GM21390 (cell line): ENCODE measurements around the gene ITIH6.
"Not testable (repeated sequence)": the region's sequence is repeated elsewhere in the genome, so short reads cannot be mapped to it uniquely, and the experiment has no call there.

Source experiments
- ATAC-seq: cut with Tn5 transposase; IDR thresholded peaks from one replicate; pipeline ENCODE4 v1.9.1; 2021; ENCODE audit not compliant: unreplicated experiment

ITIH6 gene, protein sequence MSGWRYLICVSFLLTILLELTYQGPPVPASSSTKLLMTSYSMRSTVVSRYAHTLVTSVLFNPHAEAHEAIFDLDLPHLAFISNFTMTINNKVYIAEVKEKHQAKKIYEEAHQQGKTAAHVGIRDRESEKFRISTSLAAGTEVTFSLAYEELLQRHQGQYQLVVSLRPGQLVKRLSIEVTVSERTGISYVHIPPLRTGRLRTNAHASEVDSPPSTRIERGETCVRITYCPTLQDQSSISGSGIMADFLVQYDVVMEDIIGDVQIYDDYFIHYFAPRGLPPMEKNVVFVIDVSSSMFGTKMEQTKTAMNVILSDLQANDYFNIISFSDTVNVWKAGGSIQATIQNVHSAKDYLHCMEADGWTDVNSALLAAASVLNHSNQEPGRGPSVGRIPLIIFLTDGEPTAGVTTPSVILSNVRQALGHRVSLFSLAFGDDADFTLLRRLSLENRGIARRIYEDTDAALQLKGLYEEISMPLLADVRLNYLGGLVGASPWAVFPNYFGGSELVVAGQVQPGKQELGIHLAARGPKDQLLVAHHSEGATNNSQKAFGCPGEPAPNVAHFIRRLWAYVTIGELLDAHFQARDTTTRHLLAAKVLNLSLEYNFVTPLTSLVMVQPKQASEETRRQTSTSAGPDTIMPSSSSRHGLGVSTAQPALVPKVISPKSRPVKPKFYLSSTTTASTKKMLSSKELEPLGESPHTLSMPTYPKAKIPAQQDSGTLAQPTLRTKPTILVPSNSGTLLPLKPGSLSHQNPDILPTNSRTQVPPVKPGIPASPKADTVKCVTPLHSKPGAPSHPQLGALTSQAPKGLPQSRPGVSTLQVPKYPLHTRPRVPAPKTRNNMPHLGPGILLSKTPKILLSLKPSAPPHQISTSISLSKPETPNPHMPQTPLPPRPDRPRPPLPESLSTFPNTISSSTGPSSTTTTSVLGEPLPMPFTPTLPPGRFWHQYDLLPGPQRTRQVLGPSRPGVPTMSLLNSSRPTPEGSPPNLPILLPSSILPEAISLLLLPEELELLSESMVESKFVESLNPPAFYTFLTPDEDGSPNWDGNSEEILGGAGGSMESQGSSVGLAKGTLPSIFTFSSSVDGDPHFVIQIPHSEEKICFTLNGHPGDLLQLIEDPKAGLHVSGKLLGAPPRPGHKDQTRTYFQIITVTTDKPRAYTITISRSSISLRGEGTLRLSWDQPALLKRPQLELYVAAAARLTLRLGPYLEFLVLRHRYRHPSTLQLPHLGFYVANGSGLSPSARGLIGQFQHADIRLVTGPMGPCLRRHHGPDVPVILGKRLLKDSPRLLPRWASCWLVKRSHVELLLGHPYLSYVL

DNA sequence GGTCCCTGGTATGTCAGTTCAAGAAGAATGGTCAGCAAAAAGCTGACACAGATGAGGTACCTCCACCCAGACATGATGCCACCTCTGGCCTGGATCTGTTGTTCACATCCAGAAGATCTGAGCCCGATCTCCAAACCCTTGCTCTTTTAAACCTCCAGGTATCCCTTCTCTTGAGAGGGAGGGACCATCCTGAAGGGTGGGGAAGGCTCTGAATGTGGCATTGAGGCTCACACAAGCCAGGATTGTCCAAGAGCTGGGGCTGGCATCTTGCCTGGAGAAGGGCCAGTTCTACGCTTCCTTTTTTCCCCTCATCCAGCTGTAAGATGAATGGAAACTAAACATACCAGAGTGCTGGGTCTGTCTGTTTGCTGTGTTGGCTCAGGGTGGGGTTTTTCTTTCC lies at the start of gene ITIH6:
ITIH6 (minus strand) TSS at position 119 of the 400 bp plus-strand sequence; CDS start at position 74, 45 bp downstream.
- ATAC-seq, result no peak

- not testable (repeated sequence) for ATAC-seq
These were observed 49.6 kb upstream of the ITIH6 start for GRCh38 chrX:54847700-54848099.

DNA sequence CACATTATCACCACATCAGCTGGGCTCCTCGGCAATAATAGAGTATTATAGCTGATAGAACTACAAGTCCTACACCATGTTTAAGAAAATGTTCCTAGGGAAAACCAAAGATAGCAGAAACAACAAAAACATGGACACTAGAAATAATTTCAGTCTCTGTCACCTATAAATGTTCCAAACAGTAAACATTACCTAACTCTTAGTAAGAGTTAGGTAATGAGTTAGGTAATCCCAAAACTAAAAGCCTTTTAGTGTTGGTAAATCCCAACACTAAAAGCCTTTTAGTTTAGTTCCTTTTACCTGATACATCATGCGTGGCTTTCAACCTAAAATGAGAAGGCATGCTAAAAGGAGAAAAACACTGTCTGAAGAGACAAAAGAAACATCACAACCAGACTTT lies 45.0 kb upstream of the ITIH6 start:
- no peak for ATAC-seq

GRCh38 chrX:54842607-54843006 lies 44.6 kb upstream of the ITIH6 start:
- no peak for ATAC-seq

- ATAC-seq, result not testable (repeated sequence)
These were observed 43.3 kb upstream of the ITIH6 start for GRCh38 chrX:54841184-54841874.

- ATAC-seq, result no peak
These were observed 40.5 kb upstream of the ITIH6 start for GRCh38 chrX:54838583-54838982.

DNA sequence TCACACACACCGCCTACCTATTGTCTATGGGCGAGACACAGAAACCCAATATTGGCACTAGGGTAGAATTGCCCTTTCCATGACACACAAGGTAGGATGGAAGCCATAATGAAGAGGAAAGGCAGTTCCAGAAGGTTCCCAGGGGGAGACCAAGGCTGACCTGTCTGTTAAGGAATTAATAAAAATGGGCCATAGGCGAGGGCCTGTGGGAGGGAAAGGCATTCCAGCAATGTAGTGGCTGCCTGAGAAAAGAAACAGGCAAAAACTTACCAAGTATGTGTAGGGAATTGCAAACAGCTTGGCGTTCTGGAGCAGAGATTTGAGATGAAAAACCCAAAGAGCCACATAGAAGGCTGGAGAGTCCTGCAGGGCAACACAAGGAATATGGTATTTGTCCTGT lies 28.5 kb upstream of the ITIH6 start:
- ATAC-seq, result no peak

DNA sequence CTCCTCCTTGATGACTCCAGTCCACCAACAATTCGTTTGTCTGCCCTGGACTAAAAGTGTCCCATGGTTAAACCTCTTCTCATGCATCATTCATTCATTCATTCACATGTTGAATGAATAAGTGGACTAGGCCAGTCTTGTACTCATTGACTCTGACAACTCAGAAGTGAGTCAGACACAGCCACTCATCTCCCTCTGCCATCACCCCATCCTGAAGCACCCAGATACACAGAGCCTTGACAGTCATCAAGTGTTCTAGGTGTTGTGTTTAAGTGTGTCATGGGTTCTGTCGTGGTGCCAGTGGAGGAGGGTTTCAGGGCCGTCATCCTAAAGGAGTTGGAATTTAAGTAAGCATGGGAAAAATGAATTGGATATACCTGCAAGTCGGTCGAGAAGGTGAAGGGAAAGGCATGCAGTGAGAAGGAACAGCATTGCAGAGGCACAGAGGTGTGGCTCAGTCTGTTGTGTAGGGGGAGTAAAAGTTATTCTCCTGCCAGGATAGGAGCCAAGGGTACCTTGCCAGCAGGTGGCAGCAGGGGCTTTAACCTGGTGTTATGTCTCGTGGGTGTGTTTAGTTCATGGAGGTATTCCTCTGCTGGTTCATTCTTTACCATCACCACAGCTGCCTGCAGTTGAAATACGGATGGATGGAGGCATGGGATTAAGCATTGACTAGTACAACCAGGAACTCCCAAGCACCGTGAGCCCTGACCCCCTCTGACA lies 27.8 kb upstream of the ITIH6 start:
- no peak for ATAC-seq

DNA sequence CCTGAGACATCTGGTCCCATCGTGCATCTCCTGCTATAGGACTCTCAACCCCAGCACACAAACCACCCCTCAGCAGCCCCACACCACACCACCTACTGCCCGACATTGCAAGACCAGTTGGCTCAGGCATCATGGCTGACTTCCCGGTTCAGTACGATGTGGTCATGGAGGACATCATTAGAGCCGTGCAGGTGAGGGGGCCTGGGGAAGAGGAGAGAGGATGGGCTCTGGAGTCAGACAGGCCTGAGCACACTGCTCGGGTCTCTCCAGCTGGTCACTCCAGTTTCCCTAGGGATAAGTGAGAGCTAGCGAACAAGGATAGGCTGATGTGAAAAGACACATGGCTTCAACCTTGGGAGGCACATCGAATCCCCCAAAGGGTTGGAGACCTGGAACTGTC lies 26.7 kb upstream of the ITIH6 start:
- no peak for ATAC-seq

DNA sequence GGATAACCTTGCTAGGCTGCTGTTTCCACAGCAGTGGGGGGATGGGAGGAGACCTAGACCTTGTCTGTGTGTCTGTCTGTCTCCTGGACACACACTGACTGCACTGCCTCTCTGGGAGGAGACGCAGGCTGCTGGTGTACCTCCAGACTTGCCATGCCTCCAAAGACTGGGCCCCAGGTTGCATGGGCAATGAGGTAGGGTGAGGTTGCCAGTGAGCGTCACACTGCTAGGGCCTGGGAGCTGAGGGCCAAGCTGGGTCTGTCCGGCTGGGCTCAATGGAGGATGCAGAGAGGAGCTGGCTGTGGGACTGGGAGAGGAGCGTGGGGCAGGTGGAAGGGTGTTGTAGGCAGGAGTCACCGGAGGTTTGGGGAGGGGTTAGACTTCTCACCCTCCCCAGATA lies 26.1 kb upstream of the ITIH6 start:
- no peak for ATAC-seq

- ATAC-seq, result no peak
These were observed 23.3 kb upstream of the ITIH6 start for GRCh38 chrX:54821310-54821709.

GRCh38 chrX:54820737-54821136 lies 22.7 kb upstream of the ITIH6 start:
- no peak for ATAC-seq

GRCh38 chrX:54819201-54819600 lies 21.1 kb upstream of the ITIH6 start:
- ATAC-seq, result no peak

DNA sequence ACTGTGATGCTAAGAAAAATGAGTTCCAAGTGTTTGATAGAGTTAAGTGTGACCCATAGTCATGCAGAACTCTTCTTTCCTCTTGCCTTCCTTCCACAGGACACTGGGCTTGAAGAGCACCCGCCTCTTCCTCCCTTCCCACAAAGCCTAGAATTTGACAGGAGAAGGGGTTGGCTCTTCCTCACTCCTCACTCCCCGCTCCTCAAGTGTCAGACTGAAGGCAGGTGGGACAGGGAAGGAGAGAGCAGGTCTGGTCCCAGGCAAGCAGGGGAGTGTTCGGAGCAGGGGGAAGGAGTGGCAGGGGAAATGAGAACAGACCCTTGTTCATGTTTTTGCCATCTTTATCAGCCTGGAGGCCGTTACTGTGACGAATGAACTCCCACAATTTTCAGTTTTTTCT lies 20.2 kb upstream of the ITIH6 start:
- no peak for ATAC-seq

DNA sequence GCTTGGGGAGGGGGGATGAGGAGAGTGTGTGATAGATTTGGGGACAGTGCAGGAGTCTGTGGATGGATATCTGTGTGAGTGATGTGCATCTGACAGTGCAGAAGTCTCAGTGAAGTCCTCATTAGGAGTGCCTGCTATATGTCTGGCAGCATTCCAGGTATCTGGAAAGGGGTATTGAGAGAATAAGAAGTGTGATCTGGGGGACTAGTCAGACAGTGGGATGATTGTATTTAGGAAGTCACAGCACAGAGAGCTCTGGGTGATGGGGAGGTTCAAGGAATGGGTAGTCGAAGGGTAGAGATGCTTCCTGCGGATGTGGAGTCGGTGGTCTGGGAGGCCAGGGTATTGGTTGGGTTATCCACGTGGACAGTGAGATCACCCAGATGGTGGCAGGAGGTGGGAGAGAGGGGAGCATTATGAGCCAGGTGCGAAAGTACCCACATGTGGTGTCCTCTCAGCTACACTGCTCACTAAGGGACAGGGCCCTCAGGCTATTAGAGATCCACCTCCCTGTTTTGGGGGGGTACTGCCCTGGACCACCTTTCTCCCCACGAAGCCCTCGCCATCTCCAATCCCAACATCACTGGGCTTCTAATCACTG lies 19.3 kb upstream of the ITIH6 start:
- ATAC-seq, result no peak

- ATAC-seq, result no peak
These were observed 14.3 kb upstream of the ITIH6 start for GRCh38 chrX:54812306-54812705.

- no peak for ATAC-seq
These were observed 13.3 kb upstream of the ITIH6 start for GRCh38 chrX:54811301-54811885.

DNA sequence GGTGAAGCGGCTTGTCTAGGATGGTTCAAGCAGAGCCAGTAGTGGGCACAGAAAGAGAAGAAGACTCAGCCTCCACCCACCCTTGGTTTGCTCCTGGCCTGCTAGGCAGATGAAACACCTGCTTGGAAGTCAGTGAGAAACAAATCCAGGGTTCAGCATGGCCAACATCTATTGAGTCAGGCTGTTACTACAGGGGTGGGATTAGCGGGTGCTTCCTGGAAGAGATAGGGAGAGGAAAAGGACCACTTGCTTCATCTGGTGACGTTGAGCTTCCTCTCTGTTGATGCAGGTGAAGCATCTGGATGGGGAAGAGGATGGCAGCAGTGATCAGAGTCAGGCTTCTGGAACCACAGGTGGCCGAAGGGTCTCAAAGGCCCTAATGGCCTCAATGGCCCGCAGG lies 12.5 kb upstream of the ITIH6 start:
- no peak for ATAC-seq
